AG10803 (cell line): ENCODE results near the gene FBN1.

Experiments
- DNase-seq: peaks from one replicate; pipeline ENCODE4 v3.0.0; 2010; ENCODE audit warnings: low read depth
- H3K4me3 ChIP-seq: 2 replicates; pipeline ENCODE4 v1.5.1; 2011; ENCODE audit warnings: mild to moderate bottlenecking, low read length, control low read depth
- CTCF ChIP-seq: conservative IDR thresholded peaks from 2 replicates; pipeline ENCODE4 v1.5.1; 2011; ENCODE audit warnings: mild to moderate bottlenecking, low read length, control low read depth, inconsistent platforms

The FBN1 gene

GRCh38 chr15:48645558-48646330 lies at the start of gene FBN1:
Gene FBN1 (minus strand): TSS chr15:48645709. CDS start chr15:48644769, 940 bp downstream.
- DNase-seq, result peak; percentile 94
- peak within 1 kb of the TSS; percentile 96 for H3K4me3 ChIP-seq
- no peak for TF ChIP-seq CTCF

GRCh38 chr15:48693484-48693883 lies 48.0 kb upstream of the FBN1 start:
- DNase-seq, result peak; percentile 74
- no peak for TF ChIP-seq CTCF

GRCh38 chr15:48688493-48688892 lies 43.0 kb upstream of the FBN1 start:
- DNase-seq, result no peak
- no peak overlapping the region for H3K4me3 ChIP-seq
- no peak for TF ChIP-seq CTCF

More at GRCh38 chr15:48693484-48693883, 48.0 kb upstream of the FBN1 start:
- no peak overlapping the region for H3K4me3 ChIP-seq

- DNase-seq, result no peak
- no peak for TF ChIP-seq CTCF
Measured at GRCh38 chr15:48683991-48684765, 38.7 kb upstream of the FBN1 start.

GRCh38 chr15:48682942-48683651 lies 37.6 kb upstream of the FBN1 start:
- peak; percentile 91 for DNase-seq
- H3K4me3 ChIP-seq, result no peak overlapping the region
- no peak for TF ChIP-seq CTCF

More at GRCh38 chr15:48683991-48684765, 38.7 kb upstream of the FBN1 start:
- H3K4me3 ChIP-seq, result no peak overlapping the region

- TF ChIP-seq CTCF, result no peak
- DNase-seq, result peak; percentile 51
- no peak overlapping the region for H3K4me3 ChIP-seq
Measured at GRCh38 chr15:48681353-48681752, 35.8 kb upstream of the FBN1 start.
